ENCODE results near the gene C2CD4A.
A peak's percentile ranks its signal among the peaks of the same experiment; 100 is the strongest.
"Not testable (repeated sequence)": the region's sequence is repeated elsewhere in the genome, so short reads cannot be mapped to it uniquely, and the experiment has no call there.

C2CD4A gene, protein sequence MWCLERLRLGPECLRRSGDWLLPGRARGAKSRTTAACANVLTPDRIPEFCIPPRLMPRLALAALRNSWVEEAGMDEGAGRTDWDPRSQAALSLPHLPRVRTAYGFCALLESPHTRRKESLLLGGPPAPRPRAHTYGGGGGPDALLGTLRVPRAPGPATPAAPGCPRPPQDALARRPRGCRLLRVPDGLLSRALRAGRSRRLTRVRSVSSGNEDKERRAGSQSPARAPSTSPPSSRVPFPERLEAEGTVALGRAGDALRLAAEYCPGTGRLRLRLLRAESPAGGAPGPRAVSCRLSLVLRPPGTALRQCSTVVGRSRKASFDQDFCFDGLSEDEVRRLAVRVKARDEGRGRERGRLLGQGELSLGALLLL

DNA sequence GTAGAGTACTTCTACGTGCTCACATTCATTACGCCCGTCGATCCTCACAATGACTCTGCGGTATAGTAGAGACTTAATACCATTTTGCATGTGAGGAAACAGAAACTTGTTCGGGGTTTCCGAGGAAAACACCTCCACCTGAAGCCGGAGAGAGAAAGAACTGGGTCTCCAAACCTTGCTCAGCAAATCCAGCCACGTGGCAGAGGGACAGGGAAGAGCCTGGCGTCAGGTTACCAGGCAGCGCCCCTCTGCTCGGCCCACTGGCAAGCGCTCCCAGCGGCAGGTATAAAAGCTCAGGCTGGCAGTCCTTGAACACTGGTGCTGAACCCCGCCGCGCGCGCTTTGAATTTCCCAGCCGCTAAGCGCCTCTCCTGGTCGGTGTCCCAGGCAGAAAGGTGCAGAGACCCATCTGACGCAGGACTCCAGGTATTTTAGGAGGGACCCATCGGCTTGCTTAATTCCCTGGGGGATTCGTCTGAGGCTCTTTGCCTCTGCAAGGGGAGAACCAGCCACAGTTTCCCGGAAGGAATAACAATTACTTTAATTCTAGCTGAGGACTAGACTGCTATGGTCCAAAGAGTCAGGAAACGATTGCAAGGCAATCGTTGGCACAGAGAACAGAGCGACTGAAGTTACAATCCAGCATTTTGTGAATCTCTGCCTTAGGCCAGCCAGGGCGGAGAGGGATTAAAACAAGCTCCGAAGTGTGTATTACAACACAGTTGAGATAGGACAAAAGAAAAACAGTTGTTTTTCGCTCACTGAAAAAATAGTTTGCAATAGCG, at the start of gene C2CD4A:
Gene C2CD4A (plus strand): TSS at position 315 of the 785 bp plus-strand sequence. CDS start 637 bp downstream, outside the sequence.
- DNase-seq = peak; percentile 46 to 52

DNA sequence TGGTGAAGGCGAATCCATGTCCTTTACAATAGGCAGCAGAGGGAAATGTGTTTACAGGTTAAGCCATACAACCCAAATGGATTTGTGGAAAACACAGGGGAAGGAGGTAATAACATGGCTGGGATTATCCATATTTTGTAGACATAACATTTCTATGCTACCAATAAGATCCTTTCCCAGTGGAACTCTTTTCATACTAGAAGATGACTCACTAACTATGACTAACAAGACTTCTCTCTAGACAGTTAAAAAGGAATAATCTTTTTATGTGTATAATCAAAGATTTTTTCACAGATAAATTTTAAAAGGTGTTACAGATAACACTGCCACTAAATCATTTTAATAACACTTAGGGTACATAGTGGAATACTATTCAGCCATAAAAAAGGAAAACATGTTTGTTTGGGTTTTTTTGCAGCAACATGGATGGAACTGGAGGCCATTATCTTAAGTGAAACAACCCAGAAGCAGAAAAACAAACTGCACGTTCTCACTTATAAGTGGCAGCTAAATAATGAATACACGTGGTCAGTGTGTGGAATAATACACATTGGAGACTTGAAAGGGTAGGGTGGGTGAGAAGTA, 46.1 kb upstream of the C2CD4A start:
- DNase-seq = no peak

DNA sequence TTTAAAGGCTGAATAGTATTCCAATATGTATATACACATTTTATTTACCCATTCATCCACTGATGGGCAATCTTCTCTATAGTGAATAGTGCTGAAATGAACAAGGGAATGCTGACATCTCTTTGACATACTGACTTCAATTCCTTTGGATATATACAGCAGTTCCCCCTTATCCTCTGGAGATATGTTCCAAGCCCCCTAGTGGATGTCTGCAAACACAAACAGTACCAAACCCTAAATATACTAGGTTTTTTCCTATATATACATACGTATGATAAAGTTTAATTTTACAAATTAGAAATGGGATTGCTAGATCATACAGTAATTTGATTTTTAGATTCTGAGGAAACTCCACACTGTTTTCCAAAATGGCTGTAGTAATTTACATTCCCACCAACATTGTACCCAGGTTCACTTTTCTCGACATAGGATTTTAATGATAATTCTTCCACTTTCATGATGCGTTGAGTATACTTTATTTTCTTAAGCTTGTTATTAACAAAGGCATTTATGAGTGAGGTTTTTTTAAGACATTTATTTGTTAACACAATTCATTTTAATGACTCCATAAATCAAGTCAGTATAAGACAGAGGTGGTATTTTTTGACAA, 44.7 kb upstream of the C2CD4A start:
- DNase-seq = no peak

DNA sequence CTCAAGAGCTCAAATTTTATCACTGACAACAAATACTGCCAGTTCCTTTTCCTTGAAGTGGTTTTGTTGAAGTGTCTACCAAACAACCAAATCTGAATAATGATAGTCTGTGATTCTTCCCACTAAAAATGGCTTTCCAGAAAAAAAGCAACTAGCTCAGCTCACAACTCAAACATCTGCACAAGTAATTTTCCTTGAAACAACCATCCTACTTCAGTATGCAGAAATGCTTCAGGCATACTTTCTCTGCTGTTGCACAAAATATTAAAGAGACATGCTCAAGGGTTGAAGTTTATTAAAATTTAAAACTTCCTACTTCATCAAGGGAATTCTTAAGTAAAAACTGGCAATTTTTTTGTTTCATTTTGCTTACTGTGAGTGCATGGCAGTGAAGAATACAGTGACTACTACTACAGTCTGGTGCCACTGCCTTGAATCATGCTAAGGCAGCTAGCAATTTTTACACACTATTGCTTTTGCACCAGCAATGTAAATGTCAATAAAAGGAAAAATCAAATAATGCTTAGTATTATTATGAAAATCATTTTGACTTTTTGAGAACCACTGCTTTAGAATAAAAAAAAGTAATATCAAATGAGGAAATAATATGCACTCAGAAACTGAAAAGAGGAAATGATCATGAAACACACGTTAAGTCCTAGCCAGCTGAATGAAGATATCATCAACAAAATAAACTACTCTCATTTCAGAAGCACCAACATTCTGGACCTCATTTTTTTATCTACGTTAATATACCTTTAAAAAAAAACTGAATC, 40.1 kb upstream of the C2CD4A start:
- no peak for DNase-seq

DNA sequence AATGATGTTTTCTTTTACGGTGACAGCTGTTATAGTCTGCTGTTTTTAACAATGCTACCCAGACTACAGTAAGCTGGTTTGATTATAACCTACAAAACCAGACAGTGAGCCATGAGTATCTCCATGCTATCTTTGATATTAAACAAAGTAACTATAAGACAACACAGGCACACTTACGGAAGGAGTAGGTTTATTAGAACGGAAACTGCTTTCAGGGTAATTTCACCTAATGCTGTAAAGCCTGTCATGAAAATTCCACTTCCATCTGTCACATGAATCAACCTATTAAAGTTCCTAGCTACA, 39.6 kb upstream of the C2CD4A start:
- no peak for DNase-seq

DNA sequence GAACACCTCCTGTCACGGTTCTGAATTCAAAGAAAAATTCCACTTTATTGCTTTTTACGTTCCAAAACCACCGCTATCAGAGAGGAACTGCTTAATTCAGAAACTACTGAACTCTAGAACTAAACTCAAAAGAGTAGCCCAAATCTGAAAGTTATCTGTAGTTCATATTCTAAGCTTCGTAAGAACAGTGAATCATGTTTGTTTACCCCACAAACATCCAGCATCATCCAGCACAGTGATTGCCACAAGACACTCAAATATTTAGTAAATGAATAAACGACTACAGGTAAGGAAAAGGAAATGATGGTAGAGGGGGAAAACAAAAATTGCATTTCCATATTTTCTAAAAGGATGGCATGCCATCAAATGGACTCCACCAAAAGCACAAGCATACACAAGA, 38.9 kb upstream of the C2CD4A start:
- no peak for DNase-seq

DNA sequence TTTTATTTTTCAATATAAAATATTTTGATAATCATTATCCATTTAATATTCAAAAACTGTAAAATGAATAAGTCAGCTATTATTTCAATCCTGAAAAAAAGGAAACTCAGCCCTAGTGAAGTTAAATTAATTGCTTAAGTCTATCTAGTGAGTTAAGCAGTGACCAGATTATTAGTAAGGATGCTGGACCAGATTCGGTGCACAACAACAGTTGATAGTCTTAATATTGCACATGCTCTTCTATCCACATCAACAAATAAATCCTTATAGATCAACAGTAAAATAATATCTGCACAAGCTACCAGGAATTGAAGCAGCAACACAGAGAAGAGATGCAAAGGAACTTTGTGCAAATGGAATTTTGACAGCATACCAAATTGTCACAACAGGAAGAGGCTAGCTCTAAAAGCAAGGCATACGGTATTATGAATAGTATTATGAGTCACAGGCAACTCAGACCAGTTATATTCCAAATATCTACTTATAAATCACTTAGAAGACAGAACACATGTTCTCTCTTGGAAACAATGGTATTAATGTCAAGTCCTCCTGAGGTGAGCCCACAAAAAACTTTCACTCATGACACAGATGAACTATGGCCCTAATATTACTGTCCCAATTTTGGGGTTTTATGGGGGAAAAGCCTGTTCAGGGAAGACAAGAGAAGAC, 31.4 kb upstream of the C2CD4A start:
- no peak for DNase-seq

DNA sequence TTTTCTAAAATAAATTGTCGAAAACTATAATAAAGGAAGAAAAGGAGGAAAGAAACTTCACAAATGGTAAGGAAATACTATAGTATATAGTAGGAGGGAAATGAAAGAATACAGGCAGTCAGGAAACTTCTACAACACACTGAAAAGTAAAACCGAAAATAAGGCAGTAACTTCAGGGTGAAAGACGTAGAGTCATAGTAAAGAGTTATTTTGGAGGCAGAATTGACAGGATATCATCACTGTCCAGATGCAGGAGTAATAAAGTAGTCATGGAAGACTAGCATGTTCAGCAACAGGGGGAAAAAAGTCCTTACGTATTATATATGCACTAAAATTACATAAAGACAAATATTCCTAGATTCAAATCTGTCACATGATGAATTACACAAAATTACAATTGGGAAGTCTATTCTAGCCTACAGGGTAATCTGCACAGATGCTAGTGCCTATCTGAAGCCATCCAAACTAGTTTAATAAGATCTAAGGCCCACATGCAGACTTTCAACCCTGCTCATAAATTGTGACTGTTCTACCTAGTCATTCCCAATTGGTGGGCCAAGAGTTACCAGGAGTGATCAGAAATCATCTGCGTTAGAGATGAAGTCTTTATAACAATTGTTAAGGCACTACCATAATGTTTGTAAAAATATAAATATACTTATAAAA, 20.6 kb upstream of the C2CD4A start:
- DNase-seq = no peak

DNA sequence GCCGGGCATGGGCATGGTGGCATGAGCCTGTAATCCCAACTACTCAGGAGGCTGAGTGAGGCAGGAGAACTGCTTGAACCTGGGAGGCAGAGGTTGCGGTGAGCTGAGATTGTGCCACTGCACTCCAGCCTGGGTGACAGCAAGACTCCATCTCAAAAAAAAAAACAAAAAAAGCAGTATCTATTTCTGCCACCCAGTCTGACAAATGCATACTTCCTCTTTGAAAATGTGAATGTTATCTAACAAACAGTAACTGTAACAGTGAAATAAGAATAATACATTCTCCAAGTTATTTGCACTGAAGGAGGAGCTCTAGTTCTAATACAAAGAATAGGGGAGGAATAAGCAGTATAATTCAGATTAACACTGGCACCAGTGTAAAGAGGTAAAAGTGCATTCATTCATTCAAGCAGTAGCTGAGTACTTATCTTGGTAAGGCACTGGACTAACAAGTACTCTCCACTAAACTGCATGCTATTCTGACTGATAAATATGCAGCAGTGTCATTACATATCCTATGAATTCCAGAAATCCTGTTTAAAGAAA, 19.4 kb upstream of the C2CD4A start:
- no peak for DNase-seq

DNA sequence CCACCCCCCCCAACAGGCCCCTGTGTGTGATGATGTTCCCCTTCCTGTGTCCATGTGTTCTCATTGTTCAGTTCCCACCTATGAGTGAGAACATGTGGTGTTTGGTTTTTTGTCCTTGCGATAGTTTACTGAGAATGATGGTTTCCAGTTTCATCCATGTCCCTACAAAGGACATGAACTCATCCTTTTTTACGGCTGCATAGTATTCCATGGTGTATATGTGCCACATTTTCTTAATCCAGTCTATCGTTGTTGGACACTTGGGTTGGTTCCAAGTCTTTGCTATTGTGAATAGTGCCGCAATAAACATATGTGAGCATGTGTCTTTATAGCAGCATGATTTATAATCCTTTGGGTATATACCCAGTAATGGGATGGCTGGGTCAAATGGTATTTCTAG, 18.5 kb upstream of the C2CD4A start:
- not testable (repeated sequence) for DNase-seq

DNA sequence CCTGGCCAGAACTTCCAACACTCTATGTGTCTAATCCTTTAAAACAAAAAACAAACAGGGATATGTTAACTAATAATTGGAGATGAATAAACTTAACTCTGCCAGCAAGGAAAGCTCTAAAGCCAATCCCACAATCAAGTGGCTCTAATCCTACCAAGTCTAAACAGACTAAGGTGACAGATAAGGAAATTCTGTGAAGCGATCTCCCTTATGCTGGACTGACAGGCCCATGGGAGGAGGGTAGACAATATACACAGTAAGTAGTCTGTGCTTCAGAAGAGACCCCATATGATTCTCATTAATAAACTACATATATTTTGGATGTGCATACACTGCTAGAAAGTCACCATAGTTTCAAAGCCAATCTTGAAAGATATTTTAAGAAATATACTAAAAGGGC, 16.7 kb upstream of the C2CD4A start:
- DNase-seq = no peak

DNA sequence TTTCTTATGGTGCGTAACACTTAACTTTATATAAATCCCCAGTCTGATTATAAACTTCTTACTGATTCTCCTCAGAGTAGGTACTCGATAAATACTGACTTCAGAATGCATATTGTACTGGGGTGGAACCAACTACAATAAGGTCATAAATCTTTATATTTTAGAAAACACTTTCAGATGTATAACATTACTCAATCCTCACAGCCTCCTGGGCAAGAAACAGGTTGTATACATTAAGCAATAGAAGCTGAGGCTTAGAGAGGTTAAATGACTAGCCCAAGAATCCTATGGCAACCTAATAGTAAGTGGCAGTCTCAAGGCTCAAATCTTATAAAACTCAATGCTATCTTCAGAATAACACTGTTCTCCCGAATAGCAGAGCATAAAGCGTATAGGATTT, 15.6 kb upstream of the C2CD4A start:
- DNase-seq = no peak

DNA sequence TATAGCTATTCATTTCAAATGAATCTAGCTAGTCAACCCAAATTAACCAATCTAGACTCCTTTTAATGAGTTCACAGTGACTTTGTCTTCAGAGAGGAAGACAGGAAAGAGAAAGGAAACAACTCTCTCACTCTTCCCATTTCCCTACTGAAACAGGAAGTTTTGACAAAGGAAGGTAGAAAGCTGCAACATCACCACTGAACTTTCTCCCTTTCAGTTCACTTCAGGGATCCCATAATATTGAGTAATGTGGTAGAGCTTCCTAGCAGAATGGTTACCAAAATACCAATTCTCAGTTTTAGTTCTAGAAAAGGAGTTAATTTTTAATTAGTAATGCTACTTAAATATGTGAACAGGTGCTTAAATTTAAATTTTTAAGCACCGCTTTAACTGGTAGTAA, 14.1 kb upstream of the C2CD4A start:
- DNase-seq = no peak

DNA sequence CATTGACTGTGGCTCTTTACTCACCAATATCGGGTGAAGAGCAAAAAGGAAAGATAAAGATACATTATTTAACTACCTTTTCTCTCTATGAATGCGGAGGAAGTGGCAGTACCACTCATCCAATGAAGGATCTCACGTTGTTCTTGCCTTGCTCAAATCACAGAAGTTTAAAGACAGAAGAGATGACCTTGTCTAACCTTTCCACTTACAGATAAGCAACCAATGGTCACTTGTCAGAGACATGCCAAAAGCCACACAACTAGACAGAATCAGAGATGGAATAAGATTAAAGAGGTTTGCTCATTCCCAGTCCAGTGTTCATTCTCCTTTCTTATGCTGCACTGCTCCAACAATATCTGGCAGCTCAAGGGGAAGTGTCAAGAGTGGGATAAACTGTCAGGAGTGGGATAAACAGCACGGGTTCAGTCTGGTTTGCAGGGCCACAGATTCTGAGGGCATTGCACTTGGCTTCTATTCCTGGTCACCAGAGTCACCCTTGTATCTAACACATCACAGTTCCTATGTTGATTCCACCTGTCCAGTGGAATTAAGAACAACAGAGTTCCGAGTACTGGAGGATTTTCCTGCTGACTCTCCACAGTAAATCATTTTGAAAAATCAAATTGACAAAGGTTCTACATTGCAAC, 13.2 kb upstream of the C2CD4A start:
- DNase-seq = no peak

DNA sequence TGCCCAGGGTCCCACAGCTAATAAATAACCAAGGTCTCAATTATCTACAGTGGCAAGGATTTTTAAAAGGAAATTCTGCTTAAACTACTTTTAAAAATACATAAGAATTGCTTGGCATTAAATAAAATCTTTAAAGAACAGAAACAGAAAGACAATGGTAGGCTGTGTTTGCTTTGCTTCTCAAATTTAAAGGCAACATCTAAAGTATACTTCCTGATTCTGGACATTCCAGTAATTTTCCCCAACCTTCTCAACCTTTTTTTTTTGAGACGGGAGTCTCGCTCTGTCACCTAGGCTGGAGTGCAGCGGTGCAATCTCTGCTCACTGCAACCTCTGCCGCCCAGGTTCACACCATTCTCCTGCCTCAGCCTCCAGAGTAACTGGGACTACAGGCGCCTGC, 11.8 kb upstream of the C2CD4A start:
- no peak for DNase-seq

DNA sequence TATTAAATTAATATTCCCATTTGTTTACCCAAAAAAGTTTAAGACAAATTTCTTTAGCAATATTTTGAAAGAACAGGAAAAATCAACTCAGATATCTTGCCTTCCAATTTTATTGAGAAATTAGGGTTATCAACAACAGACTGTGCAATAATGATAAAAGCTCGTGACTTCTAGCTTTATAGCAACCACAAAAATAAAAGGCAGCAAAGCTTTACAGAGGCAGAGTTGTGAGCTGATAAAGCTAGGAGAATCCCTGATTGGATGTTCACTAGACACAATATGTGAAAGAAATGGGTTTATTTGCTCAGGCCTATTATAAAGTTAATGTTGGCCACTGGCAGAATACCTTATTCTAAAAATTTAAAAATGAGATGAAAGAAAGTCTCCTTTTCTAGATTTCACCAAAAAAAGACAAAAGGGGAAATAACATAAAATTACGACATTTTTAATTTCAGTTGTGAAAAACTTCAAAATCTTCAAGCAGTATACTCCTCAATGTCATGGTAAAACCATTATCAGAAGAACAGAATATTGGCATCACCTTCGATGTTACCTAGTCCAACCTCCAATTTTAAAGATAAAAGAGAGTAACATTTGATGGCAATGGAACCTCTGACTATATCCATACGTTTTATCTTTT, 9.3 kb upstream of the C2CD4A start:
- DNase-seq = no peak

DNA sequence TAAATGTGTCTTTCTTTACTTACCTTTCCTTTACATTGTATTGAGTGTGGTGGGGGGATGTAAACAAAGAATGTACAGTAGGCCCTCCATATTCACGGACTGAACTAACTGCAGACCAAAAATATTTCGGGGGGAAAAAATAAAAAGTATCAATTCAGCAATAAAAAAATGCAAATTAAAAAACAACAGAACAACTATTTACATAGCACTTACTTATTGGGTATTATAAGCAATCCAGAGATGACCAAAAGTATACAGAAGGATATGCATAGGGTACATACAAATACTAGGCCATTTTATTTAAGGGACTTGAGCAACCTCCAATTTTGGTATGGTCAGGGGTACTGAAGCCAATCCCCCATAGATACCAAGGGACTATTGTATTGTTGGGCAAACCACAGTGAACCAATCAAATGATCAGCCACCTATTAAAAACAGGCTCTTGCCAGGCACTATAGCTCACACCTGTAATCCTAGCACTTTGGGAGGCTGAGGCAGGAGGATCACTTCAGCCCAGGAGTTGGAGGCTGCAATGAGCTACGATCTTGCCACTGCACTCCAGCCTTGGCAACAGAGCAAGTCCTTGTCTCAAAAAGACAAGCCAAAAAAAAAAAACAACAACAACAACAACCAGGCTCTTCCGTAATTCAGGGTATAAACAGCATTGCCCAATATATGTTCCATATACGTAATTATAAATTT, 8.3 kb upstream of the C2CD4A start:
- no peak for DNase-seq

DNA sequence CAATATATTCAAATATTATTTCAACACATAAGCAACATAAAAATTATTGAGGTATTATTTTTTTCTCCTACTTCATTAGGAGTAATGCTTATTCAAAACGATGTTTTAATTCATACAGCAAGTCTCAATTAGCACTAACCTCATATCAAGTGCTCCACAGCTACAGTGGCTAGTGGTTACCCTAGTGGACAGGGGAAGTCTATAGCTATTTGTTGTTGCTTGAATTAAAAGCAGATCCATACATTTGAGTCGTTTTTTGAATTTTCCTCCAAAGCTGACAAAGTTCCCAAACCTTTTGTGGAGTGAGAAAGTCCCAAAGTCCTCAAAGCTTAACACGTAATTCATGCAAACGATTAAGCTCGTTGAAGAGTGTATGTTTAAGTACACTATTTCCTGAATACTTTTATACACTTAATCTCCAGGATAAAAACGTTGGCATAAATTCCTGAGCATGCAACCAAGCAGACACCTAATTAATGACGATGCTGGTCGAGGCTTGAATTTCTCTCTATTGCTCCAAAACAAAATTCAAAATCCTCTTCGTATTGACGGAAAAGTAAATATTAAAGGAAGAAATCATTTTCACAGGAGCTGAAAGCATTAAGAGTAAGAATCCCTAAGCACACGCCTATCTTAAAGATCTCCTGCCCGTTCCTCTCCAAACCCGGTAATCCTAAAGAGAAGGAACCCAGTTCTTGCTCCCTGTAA, 7.5 kb upstream of the C2CD4A start:
- no peak for DNase-seq

DNA sequence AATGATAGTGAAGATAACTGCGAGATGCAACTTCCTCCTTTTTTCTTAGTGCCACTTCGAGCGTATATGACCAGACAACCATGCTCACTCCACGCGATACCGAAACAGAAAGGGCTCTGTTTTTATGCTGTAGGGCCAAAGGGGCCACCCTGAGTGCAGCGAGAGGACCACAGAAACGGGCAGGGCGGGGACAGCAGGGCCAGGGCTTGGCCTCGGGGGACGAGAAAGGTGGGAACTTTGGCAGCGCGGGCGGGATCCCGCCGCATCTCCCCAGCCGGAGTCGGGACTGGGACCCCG, 7.0 kb upstream of the C2CD4A start:
- peak; percentile 42 to 54 for DNase-seq
